ENCODE results near the gene AP2A2. TPM values are rescaled to one million over a fixed set of nuclear protein-coding genes. Genes with fewer than 3 reads are reported as not detected.

AP2A2 gene
- total and polyA plus RNA-seq, 2 donors (not counting 1 experiment from before 2014, with no cell fraction given): 53.1 to 57.0 TPM

DNA sequence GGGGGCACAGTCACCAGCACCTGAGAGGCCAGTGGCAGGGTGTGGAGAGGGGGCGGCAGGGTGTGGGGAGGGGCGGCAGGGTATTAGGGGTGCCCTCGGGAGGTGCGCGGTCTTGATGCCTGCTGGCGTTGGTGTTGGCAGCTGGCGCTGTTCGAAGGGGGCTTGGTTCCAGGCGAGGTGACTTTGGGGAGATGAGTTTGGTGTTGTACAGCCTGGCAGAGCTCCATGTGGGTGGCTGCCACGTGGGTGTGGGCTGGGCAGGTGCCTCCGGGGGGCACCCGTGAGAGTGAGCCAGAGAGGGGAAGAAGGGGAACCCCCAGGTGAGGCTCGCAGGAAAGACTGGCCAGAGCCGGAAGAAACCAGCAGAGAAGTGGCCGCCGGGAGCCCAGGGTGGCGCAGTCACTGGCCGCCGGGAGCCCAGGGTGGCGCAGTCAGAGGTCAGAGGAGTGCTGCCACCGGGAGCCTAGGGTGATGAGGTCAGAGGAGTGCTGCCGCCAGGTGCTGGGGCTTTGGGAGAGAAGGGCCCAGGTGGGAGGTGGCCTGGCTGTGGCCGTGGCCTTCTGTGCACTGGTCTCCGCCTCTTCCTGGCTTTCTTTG lies 66.1 kb downstream of the AP2A2 start:
- Histone ChIP-seq H3K36me3 (replicated peaks in 1 of 2; ENCODE audit: control extremely low read depth in 1 of 2, control insufficient read depth in 1 of 2, extremely low read depth in 1 of 2, insufficient read depth in 2 of 2, low read length in 1 of 2) (peaks cover 6 to 57% of the 10 kb centered on the region in 2 experiments), H2AFZ (ENCODE audit: insufficient read depth, low read depth, low read length, poor library complexity, severe bottlenecking) (no peak overlapping the region), H3K4me3 (ENCODE audit: control extremely low read depth in 1 of 5, extremely low read depth in 1 of 5, insufficient read depth in 1 of 5, low read depth in 2 of 5, low read length in 4 of 5) (no peak overlapping the region), H3K9ac (ENCODE audit: low read length) (no peak overlapping the region), H3K27me3 (replicated peaks in 1 of 4; ENCODE audit: control extremely low read depth in 1 of 4, control insufficient read depth in 3 of 4, insufficient read depth in 4 of 4, low read length in 3 of 4) (no peaks in the 10 kb centered on the region), H3K9me3 (ENCODE audit: control extremely low read depth in 1 of 3, control insufficient read depth in 2 of 3, insufficient read depth in 1 of 3, low read length in 2 of 3) (no peaks in the 10 kb centered on the region), H3K27ac (ENCODE audit: low read length in 2 of 2) (no peak overlapping the region), H3K4me1 (ENCODE audit: control insufficient read depth in 2 of 2, insufficient read depth in 2 of 2, low read length in 2 of 2) (no peaks in the 10 kb centered on the region), H3K4me2 (replicated peaks; ENCODE audit: low read depth, low read length, poor library complexity, severe bottlenecking) (no peak overlapping the region), H3K79me2 (ENCODE audit: control insufficient read depth, insufficient read depth, low read length) (peaks cover 4% of the 10 kb centered on the region), H4K20me1 (ENCODE audit: control insufficient read depth, insufficient read depth, low read length, poor library complexity, severe bottlenecking) (peaks cover 23% of the 10 kb centered on the region)
- CTCF ChIA-PET: no interaction called here
- DNase-seq (no peak), ATAC-seq (ENCODE audit: low read depth) (no peak)
- no peak overlapping the region for H3K27ac Mint-ChIP-seq
- no peaks in the 10 kb centered on the region for H3K9me3 Mint-ChIP-seq (ENCODE audit: insufficient read depth)
- H3K4me1 Mint-ChIP-seq: peaks cover 9% of the 10 kb centered on the region
- no peaks in the 10 kb centered on the region for H3K27me3 Mint-ChIP-seq
- no peak overlapping the region for H3K4me3 Mint-ChIP-seq
- TF ChIP-seq, protein P1, sequence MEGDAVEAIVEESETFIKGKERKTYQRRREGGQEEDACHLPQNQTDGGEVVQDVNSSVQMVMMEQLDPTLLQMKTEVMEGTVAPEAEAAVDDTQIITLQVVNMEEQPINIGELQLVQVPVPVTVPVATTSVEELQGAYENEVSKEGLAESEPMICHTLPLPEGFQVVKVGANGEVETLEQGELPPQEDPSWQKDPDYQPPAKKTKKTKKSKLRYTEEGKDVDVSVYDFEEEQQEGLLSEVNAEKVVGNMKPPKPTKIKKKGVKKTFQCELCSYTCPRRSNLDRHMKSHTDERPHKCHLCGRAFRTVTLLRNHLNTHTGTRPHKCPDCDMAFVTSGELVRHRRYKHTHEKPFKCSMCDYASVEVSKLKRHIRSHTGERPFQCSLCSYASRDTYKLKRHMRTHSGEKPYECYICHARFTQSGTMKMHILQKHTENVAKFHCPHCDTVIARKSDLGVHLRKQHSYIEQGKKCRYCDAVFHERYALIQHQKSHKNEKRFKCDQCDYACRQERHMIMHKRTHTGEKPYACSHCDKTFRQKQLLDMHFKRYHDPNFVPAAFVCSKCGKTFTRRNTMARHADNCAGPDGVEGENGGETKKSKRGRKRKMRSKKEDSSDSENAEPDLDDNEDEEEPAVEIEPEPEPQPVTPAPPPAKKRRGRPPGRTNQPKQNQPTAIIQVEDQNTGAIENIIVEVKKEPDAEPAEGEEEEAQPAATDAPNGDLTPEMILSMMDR (IDR thresholded peaks at IDR 0.05): no peak
- no peak for TF ChIP-seq EZH2 (IDR thresholded peaks at IDR 0.05; ENCODE audit: borderline replicate concordance, insufficient read depth, low read depth, low read length, poor library complexity, severe bottlenecking)
- intact Hi-C loops (cut with micrococcal nuclease): no loop called here
- WGBS (ENCODE audit: insufficient coverage): 75% methylated on average over 24 of the region's 24 CpGs
- POLR2A ChIA-PET: no interaction called here

DNA sequence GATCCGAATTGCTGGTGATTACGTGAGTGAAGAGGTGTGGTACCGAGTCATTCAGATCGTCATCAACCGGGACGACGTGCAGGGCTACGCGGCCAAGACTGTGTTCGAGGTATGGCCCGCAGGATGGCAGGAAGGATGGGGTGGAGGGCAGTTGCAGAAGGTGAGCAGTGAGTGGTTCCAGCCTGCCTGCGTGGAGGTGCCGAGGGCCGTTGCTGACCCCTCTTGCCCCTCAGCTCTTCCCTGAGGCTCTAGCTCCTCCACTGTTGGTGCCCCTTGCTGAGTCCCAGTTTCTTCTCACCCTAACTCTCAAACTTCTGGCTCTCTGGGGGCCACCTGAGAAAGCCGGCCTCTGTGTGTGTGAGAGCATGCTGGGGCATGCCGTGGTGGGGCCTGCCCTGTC lies 66.9 kb downstream of the AP2A2 start:
- H3K27me3 ChIP-seq (replicated peaks in 1 of 4; ENCODE audit: control extremely low read depth in 1 of 4, control insufficient read depth in 3 of 4, insufficient read depth in 4 of 4, low read length in 3 of 4): no peaks in the 10 kb centered on the region
- no peak overlapping the region for H3K9ac ChIP-seq (ENCODE audit: low read length)
- no peaks in the 10 kb centered on the region for H3K9me3 ChIP-seq (ENCODE audit: control extremely low read depth in 1 of 3, control insufficient read depth in 2 of 3, insufficient read depth in 1 of 3, low read length in 2 of 3)
- Mint-ChIP-seq H3K4me3 (no peak overlapping the region), H3K9me3 (ENCODE audit: insufficient read depth) (no peaks in the 10 kb centered on the region), H3K27me3 (no peaks in the 10 kb centered on the region), H3K4me1 (peaks cover 10% of the 10 kb centered on the region), H3K27ac (no peak overlapping the region)
- no peak for DNase-seq
- no peaks in the 10 kb centered on the region for H3K4me1 ChIP-seq (ENCODE audit: control insufficient read depth in 2 of 2, insufficient read depth in 2 of 2, low read length in 2 of 2)
- H3K36me3 ChIP-seq (replicated peaks in 1 of 2; ENCODE audit: control extremely low read depth in 1 of 2, control insufficient read depth in 1 of 2, extremely low read depth in 1 of 2, insufficient read depth in 2 of 2, low read length in 1 of 2): peaks cover 6 to 54% of the 10 kb centered on the region in 2 experiments
- no peak overlapping the region for H2AFZ ChIP-seq (ENCODE audit: insufficient read depth, low read depth, low read length, poor library complexity, severe bottlenecking)
- CTCF ChIA-PET: no interaction called here
- intact Hi-C loops (cut with micrococcal nuclease): no loop called here
- H3K79me2 ChIP-seq (ENCODE audit: control insufficient read depth, insufficient read depth, low read length): peaks cover 4% of the 10 kb centered on the region
- no peak for TF ChIP-seq EZH2 (IDR thresholded peaks at IDR 0.05; ENCODE audit: borderline replicate concordance, insufficient read depth, low read depth, low read length, poor library complexity, severe bottlenecking)
- TF ChIP-seq, protein P1 (IDR thresholded peaks at IDR 0.05): no peak
- peaks cover 23% of the 10 kb centered on the region for H4K20me1 ChIP-seq (ENCODE audit: control insufficient read depth, insufficient read depth, low read length, poor library complexity, severe bottlenecking)
- no peak overlapping the region for H3K4me2 ChIP-seq (replicated peaks; ENCODE audit: low read depth, low read length, poor library complexity, severe bottlenecking)
- POLR2A ChIA-PET: no interaction called here
- no peak overlapping the region for H3K4me3 ChIP-seq (ENCODE audit: control extremely low read depth in 1 of 5, extremely low read depth in 1 of 5, insufficient read depth in 1 of 5, low read depth in 2 of 5, low read length in 4 of 5)
- no peak overlapping the region for H3K27ac ChIP-seq (ENCODE audit: low read length in 2 of 2)
- 99% methylated on average over 16 of the region's 16 CpGs for WGBS (ENCODE audit: insufficient coverage)
- ATAC-seq (ENCODE audit: low read depth): no peak

Measured in B cell (primary cell).